Stimulated activated naive CD4-positive, alpha-beta T cell (primary cell): ENCODE measurements around the gene SUN1.
"Not testable (repeated sequence)": the region's sequence is repeated elsewhere in the genome, so short reads cannot be mapped to it uniquely, and the experiment has no call there.

Source experiments
- DNase-seq, 6 experiments: peaks; one replicate each; lab custom pipeline; 2025; lab: John Stamatoyannopoulos, UW

Gene SUN1

DNA sequence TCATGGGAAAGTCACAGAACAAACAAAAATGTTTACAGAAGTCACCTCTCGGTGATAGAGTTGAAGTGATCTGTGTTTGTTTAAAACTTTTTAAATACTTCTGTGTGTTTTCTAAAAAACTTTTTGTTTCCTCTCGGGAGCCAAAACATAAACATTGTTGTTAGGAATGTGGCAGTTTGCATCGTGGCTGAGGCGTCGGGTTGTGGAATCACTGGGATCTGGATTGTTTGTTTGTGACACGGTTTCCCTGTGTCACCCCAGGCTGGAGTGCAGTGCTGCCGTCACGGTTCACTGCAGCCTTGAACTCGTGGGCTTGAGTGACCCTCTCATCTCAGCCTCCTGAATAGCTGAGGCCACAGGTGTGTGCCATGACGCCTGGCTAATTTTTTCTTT is 29.0 kb upstream of the SUN1 start:
- DNase-seq = no peak

DNA sequence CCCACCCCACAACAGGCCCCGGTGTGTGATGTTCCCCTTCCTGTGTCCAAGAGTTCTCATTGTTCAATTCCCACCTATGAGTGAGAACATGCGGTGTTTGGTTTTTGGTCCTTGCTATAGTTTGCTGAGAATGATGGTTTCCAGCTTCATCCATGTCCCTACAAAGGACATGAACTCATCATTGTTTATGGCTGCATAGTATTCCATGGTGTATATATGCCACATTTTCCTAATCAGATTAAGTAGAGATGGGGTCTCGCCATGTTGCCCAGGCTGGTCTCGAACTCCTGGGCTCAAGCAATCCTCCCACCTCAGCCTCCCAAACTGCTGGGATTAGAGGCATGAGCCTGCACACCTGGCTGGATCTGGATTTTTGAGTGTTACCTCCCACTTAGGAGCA is 28.5 kb upstream of the SUN1 start:
- DNase-seq = not testable (repeated sequence)

DNA sequence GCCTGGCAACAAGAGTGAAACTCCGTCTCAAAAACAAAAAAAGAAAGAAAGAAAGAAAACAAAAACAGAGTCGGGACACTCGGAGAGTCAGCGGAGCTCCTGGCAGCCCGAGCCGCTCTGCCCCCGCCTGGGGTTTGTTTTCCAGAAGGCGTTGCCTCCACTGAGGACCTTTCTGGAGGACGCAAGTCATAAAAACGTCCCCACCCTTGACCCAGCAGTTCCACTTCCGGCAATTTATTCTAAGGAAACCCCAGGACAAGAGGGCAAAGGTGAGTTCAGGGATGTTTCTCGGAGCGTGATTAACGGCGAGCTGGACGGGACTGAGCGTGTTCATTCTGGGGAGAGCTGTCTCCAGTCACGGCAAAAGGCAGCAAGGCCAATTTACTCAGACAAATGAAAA is 27.0 kb upstream of the SUN1 start:
- no peak for DNase-seq

DNA sequence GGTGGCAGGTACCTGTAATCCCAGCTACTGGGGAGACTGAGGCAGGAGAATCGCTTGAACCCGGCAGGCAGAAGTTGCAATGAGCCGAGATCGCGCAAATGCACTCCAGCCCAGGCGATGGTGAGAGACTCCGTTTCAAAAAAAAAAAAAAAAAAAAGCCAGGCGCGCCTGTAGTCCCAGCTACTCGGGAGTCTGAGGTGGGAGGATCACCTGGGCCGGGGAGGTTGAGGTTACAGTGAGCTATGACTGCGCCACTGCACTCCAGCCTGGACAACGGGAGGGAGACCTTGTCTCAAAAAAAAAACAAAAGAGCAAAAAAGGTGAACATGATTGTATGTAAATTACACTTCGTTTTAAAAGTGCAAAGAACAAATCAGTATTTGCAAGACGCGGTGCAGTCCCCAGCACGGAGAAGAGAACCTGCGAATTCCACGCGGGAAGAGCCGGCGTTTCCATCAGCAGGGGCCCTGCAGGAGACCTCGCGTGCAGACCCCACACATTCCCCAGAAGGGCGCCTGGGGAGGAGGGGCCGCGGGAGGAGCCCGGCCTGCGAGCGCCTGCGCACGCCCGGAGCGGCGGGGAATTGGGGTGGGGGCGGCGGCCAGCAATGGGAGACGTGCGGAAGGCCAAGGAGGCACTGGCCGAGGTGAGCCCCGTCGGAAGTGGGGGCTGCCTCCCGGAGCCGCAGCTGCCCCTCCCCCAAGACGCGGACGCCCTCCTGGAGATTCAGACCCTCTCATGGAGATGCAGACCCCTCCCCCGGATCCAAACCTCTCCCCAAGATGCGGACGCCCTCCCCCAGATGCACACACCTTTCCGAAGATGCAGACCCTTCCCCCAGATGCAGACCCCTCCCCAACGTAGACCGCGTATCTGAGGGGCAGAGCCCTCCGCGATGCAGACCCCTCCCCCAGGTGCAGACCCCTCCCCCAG is 16.7 kb upstream of the SUN1 start:
- DNase-seq = peak in 4 of 6 experiments; percentile 26 to 57 (median 48)

DNA sequence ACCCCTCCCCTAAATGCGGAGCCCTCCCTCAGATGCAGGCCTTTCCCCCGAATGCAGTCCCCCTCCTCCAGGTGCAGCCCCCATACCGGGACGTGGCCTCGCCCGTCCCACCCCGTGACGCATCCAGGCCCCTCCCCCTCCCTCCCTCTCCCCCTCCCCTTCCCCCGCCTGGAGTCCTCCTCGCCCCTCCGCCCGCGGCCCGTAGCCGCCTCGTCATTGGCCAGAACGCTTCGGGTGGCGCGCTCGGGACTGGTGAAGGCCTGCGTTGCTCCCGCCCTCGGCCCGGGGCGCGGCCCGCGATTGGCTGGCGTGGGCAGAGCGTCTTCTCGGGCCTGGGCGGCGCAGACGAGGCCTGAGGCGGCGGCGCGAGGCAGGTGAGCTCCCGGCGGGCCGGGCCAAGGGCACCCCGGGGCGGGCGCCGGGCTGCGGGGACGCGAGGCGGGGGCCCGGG is 16.0 kb upstream of the SUN1 start:
- DNase-seq = peak; percentile 93 to 98 (median 96)

DNA sequence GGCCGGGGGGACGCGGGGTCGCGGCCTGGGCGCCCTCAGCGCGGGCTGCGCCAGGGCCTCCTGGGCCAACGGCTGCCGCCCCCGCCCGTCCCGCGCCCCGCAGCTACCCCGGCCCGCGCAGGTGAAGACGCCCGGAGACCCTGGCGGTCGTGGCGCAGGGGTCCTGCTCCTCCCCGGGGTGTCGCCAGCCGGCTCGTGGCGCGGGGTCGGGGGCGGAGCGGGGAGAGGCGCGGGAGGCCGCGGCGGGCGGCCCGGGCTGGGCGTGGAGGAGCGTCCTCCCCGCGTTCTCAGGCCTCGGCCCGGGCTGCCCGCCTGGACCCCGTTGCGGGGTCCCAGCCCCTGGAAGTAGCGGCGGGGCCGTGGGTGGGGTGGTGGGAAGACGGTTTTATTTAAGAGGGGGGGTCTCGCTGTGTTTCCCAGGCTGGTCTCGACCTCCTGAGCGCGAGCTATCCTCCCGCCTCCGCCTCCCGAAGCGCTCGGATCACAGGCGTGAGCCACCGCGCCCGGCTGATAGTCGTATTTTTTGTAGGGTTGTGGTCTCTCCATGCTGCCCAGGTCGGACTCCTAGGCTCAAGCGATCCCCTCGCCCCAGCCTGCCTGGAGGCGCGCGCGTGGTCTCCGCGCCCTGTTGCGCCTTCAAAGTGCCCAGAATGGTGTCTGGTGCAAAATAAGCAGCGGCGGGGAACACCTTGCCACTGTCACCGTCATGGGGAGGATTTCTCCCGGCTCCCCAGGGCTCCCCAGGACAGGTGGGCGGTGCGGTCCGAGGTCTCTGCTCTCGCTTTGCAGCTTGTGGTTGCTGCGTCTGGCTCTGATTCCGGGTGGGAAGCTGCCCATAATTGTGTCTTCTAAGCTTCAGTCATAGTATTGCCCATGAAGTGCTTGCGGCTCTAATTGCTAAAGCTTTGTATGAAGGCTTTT is 15.3 kb upstream of the SUN1 start:
- DNase-seq = peak in 3 of 6 experiments; percentile 19 to 62 (median 53)

DNA sequence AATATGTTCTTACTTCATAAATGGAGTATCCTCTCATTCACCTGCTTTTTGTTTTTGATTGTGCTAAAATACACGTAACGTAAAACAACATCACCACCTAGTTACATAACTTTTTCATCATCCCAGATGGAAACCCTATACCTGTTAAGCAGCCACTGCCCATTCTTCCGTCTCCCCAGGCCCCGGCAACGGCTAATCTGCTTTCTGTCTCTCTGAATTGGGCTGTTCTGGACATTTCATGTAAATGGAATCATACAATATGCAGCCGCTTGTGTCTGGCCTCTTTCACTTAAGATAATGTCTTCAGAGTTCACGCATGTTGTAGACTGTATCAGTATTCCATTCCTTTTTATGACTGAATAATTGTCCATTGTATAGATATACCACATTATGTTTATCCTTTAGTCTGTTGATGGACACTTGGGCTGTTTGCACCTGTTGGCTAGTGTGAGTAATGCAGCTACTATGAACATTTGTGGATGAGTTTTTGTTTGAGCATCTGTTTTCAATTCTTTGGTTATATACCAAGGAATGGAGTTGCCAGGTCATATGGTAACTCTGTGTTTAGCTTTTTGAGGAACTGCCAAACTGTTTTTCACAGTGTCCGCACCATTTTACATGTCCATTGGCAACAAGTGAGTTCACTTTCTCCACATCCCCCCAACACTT is 14.1 kb upstream of the SUN1 start:
- DNase-seq = no peak

DNA sequence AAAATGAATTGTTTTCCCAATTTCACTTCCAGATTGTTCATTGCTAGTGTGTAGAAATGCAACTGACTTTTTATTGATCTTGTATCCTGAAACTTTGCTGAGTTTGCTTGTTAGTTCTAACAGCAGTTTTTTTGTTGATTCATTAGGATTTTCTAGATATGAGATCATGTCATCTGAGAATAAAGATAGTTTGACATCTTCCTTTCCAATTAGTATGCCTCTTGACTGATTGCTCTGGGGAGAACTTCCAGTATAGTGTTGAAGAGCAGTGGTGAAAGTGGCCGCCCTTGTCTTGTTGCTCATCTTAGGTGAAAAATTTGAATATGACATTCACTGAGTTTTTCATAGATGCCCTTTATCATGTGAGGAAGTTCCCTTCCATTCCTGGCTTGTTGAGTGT is 11.9 kb upstream of the SUN1 start:
- no peak for DNase-seq

DNA sequence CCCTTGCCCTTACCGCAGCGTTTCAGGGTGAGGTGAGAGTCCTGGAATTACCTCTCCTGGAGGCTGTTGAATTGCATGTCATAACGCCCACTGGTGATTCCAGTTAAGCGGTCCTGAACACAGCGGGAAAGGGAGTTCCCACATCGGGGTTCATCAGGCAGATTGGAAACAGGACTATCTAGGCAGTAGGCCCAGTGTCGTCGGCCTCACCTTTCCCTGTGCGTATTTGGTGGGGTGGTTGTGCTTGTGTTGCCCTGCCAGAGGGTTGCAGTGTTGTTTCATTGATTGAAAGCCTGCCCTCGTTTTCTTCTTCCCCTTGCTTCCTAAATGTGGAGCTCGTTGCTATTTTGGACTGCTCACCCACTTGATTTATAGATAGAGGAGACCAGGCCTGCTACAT is 10.6 kb upstream of the SUN1 start:
- no peak for DNase-seq

DNA sequence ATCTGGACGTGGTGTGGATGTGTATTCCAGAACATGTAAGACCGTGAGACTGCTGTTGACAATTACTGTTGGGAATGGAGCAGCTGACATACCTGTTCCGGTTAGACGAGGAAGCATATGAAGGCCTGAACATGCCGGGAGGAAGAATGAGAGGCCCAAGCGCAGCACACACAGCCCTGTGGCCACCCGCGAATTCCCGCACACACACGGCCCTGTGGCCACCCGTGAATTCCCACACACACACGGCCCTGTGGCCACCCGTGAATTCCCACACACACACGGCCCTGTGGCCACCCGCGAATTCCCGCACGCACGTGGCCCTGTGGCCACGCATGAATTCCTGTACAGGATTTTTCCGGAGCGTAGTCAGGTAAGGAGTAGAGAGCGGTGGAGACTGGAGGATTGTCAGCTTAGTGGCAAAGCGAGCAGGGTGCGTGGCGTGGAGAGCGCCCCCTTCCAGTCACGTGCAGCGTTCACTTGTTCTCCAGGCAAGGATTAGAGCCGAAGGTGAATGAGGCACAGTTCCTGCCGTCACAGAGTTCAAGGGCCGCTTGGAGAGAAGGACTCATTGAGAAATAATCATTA is 9.5 kb upstream of the SUN1 start:
- no peak for DNase-seq

DNA sequence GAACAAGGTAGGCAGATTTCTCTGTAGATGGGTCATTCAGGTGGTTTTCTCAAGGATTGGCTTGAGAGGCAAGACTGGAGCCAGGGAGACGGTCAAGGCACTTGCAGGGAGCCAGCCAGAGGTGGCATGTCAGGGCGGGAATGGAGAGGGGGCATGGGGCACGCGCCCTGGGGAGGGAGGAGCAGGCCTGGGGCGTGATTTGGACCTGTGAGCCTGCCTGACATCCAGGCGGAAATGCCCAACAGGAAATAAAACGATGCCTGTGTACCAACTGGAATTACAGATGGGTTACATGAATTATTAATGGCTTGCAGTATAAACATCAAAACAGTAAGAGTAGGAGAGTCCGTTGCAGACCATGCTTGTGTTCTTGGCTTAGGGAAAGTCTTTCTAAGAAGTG is 8.6 kb upstream of the SUN1 start:
- no peak for DNase-seq

DNA sequence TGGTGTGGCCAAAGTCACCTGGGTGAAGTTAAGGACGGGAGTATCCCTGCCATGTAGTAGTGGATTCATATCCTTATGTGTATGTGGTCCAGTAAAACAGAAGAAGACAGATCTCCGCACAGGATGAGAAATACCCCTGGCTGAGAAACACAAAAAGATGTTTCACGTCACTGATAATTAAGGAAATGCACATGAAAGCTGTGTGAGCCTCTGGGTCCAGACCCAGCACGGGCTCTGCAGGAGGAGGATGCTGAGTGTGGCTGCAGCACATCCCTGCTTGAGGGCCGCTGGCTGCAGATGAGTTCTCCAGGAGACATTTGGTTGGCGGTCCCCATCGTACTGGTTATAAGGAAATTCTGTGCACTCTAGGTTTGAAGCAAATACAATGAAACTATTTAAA is 8.2 kb upstream of the SUN1 start:
- no peak for DNase-seq

DNA sequence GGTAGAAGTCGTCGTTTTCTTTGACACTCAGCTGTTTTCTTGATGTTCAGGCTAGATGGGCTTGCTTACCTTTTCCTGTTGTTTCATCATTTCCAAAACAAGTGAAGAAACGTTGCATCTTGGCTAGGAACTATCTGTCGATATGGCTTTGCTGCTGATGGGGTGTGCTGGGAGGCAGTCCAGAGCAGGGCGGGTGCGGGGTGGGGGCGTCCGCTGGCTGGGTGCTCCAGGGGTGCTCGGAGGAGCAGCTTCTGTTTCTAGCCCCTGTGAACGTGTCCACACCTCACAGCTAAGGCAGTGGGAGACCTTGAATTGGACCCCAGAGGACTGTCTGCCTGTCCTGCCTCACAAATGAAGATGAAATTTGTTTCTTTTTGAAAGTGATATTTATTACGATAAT is 7.6 kb upstream of the SUN1 start:
- DNase-seq = no peak

DNA sequence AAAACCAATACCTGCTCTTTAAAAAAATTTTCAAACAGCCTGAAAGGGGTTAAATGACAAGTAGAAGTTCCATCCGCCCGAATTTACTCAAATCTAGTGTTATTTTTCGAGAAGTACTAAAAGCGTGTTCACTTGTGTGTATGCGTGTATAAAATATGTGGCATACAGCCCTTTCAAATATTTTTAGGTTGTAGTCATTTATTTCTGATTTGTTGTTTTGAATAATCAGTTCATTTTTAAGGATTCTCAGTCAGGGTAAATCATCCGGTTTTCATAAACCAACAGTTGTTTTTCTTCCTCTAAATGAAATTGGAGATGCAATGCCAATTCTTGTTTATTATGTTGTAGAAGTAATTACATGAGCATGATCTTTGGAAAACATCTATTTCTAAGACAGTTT is 6.9 kb upstream of the SUN1 start:
- DNase-seq = no peak

DNA sequence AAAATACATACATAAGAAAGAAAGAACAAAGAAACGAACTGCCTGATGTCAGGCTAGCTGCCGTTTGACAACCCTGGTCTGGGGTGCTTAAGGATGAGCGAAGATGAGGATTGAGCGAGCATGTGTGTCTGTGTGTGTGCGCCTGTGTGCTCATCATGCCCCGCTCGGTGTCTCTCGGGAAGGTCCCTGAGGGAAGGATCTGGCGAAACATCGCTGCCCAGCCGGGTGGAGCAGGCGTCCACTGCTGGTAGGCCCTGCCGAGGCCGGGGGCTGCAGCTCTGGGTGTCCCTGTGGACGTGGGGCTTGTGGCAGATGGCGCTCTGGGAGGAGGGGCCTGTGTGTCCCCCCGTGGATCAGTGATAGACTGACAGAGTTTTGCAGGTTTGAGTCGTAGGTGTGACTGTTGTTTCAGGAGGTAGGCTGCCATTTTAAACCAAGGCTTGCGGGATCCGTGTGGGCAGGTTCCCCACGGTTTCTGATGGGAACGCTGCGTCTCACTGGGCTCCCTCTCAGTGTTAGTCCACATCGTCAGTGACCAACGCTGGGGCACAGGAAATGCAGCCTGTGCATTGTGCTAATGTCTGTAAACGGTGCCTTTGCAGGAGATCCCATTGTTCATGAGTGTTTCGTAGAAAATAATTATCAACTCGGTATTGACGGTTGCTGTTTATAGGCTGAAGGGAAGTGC is 5.9 kb upstream of the SUN1 start:
- DNase-seq = no peak

DNA sequence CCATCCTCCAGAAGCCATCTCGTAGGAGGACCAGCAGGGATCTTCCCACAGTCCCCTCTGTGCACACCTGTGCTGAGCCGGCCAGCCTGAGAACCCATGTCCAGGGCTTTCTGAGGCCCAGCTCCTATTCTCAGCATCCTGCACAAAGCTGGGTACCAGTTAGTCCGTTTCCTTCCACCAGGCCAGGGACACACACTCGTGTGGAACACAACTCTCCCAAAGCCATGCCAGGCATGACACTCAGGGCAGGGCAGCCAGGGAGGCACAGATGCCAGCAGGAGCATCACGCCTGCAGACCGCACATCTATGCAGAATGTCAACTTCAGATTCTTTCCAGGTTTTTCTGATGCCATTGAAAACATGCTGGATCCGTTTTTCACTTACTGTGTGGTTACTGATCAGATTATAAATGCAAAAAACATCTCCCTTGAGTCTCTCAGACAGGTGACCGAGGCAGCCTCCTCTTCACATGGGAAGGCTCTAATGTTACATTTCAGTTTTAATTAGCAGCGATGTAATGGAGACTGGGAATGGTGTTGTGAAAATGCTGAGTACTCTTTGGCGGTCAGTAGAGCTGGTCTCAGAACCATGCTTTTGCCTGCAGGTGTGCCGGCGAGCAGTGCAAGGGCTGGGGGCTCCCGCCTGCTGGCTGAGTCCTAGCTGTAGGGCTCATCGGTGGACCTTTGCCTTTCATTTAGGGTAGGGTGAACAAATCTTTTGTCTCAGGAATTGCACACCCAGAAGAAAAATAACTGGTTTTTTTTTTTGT is 3.3 kb upstream of the SUN1 start:
- no peak for DNase-seq

DNA sequence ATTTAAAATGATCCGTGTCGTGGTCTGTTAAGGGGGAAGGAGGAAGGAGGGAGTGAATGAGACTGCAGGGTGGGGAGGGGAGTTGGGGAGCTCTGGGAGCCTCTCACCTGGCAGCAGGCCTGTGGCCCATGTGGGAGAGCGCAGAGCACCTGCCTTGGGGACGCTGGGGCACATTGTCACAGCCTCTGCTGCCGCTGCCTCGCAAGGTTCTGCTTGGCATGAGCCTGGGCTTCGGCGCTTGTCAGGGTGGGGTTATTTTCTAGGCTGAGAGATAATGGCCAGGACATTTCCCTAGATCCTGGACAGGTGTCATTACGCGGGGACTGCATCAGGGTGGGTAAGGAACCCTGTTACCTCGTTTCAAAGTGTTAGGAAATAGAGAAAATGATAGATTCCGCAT is 2.2 kb upstream of the SUN1 start:
- no peak for DNase-seq

DNA sequence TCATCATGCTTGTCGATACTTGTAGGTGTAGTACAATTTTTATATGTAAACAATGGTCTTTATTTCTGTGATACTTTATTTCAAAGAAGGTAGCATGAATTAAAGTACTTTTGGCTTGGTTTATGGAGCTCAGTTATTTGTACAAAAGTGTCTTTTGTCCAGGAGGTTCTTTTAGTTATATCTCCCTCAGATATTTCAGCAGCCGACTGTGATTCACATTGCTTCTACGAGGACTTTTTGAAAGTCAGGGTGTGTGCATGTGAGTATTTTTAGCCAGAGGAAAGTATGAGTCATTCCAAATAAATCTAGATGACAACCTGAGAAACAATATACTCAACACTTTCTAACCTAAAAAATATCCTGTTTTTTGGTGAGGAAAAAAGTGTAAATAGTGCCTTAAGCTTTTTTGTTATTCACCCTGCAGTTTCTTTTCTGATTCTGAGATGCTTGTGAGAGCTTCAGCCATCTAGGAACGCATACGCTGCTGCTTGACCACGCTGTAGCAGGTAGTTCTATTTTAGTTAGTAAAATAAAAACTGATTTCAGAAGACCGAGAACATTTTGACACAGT is 595 bp upstream of the SUN1 start:
- peak in 2 of 6 experiments; percentile 16 to 17 for DNase-seq

DNA sequence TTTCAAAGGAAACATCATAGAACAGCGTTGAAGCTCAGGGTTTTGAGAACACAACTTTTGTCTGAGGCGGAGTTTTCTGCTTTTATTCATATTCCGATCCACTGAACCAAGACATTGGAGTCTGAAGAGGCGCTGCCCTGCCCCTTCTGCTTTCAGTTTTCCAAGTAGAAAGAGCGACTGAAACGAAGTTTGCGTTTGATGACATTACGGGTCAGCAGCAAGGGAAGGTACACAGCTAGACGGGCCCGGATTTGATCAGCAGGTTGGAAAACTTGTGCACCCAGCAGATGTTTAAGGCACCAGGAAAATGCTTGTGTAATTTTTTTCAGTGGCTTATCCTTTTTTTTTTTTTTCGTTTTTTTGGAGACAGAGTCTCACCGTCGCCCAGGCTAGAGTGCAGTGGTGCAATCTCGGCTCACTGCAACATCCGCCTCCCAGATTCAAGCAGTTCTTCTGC is 720 bp downstream of the SUN1 start:
- no peak for DNase-seq
